ENCODE measurements around the gene SPC24.
"Not testable (repeated sequence)": the region's sequence is repeated elsewhere in the genome, so short reads cannot be mapped to it uniquely, and the experiment has no call there.

The SPC24 gene

DNA sequence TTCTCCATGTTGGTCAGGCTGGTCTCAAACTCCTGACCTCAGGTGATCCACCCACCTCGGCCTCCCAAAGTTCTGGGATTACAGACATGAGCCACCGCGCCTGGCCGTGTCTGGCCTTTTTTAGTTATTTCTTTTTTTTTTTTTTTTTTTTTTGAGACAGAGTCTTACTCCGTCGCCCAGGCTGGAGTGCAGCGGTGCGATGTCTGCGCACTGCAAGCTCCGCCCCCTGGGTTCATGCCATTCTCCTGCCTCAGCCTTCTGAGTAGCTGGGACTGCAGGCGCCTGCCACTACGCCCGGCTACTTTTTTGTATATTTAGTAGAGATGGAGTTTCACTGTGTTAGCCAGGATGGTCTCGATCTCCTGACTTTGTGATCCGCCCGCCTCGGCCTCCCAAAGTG, 33.6 kb downstream of the SPC24 start:
- DNase-seq, result not testable (repeated sequence)

DNA sequence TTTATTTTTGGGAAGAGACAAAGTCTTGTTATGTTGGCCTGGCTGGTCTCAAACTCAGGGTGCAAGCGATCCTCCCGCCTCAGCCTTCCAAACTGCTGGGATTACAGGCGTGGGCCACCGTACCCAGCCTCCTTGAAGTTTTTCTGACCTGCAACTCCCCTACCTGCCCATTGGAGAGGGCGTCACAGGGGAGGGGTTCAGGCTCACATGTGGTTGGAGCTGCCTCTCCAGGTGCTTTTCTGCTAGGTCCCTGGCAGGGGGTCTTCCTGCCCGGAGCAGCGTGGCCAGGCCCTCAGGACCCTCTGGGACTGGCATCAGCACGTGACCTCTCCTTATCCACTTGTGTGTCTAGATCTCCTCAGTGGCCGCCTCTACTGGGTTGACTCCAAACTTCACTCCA, 39.1 kb downstream of the SPC24 start:
- DNase-seq, result no peak

DNA sequence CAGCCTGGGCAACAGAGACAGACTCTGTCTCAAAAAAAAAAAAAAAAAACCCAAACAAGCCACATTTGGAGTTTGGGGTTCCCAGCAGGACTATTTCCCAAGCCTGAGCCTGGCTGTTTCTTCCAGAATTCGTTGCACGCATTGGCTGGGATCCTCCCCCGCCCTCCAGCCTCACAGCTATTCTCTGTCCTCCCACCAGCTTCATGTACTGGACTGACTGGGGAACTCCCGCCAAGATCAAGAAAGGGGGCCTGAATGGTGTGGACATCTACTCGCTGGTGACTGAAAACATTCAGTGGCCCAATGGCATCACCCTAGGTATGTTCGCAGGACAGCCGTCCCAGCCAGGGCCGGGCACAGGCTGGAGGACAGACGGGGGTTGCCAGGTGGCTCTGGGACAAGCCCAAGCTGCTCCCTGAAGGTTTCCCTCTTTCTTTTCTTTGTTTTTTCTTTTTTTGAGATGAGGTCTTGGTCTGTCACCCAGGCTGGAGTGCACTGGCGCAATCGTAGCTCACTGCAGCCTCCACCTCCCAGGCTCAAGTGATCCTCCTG, 39.6 kb downstream of the SPC24 start:
- no peak for DNase-seq

DNA sequence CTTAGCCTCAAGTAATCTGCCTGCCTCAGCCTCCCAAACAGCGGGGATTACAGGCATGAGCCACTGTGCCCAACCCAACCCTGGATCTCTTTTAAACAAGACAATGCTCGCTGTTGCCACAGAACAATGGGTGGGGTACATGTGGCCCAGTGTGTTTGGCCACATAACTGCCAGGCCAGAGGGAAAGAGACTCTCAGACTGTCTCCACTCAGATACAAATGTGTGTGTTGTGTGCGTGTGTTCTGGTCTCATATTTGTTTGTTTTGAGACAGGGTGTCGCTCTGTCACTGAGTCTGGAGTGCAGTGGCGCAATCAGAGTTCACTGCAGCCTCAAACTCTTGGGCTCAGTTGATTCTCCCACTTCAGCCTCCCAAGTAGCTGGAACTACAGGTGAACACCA, 40.5 kb downstream of the SPC24 start:
- DNase-seq, result no peak

DNA sequence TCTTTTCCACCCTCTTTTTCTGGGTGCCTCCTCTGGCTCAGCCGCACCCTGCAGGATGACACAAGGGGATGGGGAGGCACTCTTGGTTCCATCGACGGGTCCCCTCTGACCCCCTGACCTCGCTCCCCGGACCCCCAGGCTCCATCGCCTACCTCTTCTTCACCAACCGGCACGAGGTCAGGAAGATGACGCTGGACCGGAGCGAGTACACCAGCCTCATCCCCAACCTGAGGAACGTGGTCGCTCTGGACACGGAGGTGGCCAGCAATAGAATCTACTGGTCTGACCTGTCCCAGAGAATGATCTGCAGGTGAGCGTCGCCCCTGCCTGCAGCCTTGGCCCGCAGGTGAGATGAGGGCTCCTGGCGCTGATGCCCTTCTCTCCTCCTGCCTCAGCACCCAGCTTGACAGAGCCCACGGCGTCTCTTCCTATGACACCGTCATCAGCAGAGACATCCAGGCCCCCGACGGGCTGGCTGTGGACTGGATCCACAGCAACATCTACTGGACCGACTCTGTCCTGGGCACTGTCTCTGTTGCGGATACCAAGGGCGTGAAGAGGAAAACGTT, 42.4 kb downstream of the SPC24 start:
- no peak for DNase-seq

DNA sequence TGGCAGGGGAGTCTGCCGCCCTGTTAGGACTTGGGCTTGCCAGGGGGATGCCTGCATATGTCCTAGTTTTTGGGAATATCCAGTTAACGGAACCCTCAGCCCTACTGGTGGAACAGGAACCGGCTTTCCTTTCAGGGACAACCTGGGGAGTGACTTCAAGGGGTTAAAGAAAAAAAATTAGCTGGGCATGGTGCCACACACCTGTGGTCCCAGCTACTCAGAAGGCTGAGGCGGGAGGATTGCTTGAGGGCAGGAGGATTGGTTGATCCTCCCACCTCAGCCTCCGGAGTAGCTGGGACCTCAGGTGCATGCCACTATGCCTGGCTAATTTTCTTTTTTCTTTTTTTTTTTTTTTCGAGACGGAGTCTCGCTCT, 43.8 kb downstream of the SPC24 start:
- no peak for DNase-seq

DNA sequence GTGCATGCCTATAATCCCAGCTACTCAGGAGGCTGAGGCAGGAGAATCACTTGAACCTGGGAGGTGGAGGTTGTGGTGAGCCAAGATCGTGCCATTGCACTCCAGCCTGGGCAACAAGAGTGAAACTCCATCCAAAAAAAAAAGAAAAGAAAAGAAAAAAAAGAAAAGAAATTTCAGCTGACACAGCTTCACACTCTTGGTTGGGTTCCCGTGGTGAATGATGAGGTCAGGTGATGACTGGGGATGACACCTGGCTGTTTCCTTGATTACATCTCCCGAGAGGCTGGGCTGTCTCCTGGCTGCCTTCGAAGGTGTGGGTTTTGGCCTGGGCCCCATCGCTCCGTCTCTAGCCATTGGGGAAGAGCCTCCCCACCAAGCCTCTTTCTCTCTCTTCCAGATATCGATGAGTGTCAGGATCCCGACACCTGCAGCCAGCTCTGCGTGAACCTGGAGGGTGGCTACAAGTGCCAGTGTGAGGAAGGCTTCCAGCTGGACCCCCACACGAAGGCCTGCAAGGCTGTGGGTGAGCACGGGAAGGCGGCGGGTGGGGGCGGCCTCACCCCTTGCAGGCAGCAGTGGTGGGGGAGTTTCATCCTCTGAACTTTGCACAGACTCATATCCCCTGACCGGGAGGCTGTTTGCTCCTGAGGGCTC, 44.3 kb downstream of the SPC24 start:
- no peak for DNase-seq

DNA sequence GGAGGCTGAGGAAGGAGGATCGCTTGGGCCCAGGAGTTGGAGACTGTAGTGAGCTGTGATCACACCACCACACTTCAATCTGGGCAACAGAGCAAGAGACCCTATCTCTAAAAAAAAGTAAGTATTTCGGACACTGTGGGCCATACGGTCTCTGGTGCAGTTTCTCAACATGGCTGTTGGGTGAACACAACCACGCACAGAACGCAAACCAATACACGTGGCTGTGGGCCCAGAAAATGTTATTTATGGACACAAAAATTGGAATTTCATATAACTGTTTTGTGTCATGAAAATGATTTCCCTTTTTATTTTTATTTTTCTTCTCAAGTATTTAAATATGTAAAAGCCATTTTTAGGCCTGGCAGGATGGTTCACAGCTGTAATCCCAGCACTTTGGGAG, 46.8 kb downstream of the SPC24 start:
- DNase-seq, result no peak

DNA sequence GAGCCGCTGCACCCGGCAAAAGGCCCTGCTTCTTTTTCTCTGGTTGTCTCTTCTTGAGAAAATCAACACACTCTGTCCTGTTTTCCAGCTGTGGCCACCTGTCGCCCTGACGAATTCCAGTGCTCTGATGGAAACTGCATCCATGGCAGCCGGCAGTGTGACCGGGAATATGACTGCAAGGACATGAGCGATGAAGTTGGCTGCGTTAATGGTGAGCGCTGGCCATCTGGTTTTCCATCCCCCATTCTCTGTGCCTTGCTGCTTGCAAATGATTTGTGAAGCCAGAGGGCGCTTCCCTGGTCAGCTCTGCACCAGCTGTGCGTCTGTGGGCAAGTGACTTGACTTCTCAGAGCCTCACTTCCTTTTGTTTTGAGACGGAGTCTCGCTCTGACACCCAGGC, 49.1 kb downstream of the SPC24 start:
- no peak for DNase-seq

DNA sequence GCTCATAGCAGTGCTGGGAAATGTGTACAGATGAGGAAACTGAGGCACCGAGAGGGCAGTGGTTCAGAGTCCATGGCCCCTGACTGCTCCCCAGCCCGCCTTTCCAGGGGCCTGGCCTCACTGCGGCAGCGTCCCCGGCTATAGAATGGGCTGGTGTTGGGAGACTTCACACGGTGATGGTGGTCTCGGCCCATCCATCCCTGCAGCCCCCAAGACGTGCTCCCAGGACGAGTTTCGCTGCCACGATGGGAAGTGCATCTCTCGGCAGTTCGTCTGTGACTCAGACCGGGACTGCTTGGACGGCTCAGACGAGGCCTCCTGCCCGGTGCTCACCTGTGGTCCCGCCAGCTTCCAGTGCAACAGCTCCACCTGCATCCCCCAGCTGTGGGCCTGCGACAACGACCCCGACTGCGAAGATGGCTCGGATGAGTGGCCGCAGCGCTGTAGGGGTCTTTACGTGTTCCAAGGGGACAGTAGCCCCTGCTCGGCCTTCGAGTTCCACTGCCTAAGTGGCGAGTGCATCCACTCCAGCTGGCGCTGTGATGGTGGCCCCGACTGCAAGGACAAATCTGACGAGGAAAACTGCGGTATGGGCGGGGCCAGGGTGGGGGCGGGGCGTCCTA, 50.5 kb downstream of the SPC24 start:
- DNase-seq, result no peak

DNA sequence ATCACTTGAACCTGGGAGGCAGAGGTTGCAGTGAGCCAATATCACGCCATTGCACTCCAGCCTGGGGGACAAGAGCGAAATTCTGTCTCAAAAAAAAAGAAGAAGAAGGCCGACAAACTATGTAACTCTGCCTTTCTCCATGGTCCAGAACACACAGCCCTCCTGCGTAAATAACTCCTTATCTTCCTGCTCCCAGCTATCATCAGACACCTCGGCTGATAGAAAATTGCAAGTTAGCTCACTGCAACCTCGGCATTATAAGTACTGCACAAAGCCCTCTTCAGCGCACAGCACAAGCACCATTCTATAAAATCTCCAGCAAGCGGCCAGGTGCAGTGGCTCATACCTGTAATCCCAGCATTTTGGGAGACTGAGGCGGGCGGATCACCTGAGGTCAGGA, 51.9 kb downstream of the SPC24 start:
- not testable (repeated sequence) for DNase-seq

DNA sequence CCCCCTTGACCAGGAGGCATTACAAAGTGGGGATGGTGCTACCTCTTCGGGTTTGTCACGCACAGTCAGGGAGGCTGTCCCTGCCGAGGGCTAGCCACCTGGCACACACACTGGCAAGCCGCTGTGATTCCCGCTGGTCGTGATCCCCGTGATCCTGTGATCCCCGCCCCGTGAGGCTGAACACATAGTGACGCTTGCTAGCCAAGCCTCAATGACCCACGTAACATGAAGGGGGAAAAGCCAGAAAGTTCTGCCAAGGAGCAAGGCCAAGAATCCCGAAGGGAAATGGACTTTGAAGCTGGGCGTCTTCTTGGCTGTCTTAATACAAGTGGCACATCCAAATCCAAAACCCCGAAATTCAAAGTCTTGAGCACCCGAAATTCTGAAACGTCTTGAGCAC, 52.6 kb downstream of the SPC24 start:
- DNase-seq, result no peak

DNA sequence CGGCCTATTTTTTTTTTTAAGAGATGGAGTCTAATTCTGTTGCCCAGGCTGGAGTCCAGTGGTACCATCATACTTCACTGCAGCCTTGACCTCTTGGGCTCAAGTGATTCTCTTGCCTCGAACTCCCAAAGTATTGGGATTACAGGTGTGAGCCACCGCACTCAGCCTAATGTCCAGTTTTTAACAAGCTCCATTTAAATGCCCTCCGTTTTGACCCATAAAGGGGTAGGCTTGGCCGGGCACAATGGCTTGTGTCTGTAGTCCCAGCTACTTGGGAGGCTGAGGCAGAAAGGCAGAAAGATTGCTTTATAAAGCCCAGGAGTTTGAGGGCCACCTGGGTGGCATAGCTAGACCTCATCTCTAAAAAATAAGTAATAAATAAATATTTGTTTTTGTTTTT, 54.5 kb downstream of the SPC24 start:
- no peak for DNase-seq

DNA sequence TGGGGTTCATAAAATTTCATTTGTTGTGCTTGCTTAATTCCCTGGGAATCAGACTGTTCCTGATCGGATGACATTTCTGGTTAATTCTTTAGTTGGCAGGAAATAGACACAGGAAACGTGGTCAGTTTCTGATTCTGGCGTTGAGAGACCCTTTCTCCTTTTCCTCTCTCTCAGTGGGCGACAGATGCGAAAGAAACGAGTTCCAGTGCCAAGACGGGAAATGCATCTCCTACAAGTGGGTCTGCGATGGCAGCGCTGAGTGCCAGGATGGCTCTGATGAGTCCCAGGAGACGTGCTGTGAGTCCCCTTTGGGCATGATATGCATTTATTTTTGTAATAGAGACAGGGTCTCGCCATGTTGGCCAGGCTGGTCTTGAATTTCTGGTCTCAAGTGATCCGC, 55.5 kb downstream of the SPC24 start:
- DNase-seq, result no peak

DNA sequence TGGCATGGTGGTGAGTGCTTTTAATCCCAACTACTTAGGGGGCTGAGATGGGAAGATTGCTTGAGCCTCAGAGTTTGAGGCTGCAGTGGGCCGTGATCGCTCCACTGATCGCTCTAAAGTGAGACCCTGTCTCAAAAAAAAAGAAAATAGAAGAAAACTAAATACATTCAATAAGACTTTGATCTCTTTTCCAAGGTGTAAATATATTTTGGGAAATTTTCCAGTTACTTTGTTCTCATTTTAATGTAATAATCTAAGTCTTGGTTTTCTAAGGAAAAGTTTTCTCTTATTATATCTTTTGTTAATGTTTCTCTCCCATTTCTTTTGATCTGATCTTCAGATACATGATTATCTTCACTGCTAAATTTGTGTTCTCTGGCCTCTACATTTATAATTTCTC, 56.7 kb downstream of the SPC24 start:
- DNase-seq, result no peak

DNA sequence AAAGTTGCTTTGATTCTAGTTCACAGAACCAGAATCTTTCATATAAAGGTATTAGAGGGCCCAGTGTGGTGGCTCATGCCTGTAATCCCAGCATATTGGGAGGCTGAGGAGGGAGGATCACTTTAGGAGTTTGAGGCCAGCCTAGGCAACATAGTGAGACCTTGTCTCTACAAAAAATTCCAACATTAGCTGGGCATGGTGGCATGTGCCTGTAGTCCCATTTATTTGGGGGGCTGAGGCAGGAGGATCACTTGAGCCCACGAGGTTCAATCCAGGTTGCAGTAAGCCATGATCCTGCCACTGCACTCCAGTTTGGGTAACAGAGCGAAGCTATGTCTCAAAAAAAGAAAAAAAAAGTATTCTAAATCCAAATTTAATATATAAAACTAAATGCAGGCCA, 57.3 kb downstream of the SPC24 start:
- no peak for DNase-seq

DNA sequence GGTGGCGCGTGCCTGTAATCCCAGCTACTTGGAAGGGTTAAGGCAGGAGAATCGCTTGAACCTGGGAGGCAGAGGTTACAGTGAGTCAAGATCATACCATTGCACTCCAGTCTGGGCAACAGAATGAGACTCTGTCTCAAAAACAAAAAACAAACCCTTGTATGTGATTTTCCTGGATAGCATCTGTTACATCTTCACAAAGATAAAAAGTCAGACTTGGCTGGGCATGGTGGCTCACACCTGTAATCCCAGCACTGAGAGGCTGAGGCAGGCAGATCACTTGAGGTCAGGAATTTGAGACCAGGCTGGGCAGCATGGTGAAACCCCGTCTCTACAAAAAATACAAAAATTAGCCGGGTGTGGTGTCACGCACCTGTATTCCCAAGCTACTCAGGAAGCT, 58.2 kb downstream of the SPC24 start:
- DNase-seq, result not testable (repeated sequence)

DNA sequence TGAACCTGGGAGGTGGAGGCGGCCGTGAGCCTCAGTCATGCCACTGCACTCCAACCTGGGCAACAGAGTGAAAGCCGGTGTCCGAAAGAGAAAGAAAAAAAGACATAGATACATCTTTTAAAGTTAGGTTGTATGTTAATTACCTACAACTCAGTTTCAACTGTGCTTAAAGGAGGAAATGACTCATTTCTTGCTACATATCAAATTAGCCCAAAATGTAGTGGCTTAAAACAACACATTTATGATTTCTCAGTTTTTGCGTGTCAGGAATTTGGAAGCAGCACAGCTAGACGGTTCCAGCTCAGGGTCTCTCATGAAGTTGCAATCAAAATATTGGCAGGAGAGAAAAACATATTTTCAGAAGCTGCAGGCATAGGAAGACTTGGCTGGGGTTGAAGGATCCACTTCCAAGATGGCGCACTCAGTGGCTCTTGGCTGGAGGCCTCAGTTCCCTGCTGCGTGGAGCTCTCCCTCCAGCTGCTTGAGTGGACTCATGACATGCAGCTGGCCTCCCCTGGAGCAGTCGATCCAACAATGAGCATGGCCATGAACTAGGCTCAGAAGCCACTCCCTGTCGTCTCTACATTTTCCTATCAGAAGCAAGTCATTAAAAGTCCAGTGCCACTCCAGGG, 59.3 kb downstream of the SPC24 start:
- DNase-seq, result no peak
